HepG2 (cell line): ENCODE results near the gene CIAO3. TPM values are rescaled to one million over a fixed set of nuclear protein-coding genes. Genes with fewer than 3 reads are reported as not detected.

ENCODE experiments used
- ARNT2 ChIP-seq: sonication (generic); formaldehyde crosslinking; IDR thresholded peaks from 2 replicates; pipeline ENCODE4 v1.8.0; 2022; ENCODE audit warnings: mild to moderate bottlenecking, low read depth, missing genetic modification reagents, moderate library complexity
- CHD4 ChIP-seq: fragments of 200-600 bp; sonication (generic); IDR thresholded peaks from 2 replicates; pipeline ENCODE4 v1.7.0; 2017; ENCODE audit warnings: mild to moderate bottlenecking, low read length, borderline replicate concordance
- DBP ChIP-seq: sonication (generic); formaldehyde crosslinking; IDR thresholded peaks from 2 replicates; pipeline ENCODE4 v1.4.0; 2020; ENCODE audit warnings: missing genetic modification reagents; ENCODE audit errors: not compliant biosample characterization
- FOXO4 ChIP-seq: sonication (generic); formaldehyde crosslinking; conservative IDR thresholded peaks from 2 replicates; pipeline ENCODE4 v1.8.1; 2023; ENCODE audit warnings: missing genetic modification reagents
- GATAD2A ChIP-seq: IDR thresholded peaks from 2 replicates; pipeline ENCODE4 v1.6.1; 2016
- HNRNPUL1 ChIP-seq: fragments of 200-400 bp; formaldehyde crosslinking; IDR thresholded peaks from 2 replicates; pipeline ENCODE4 v1.6.1; 2017; ENCODE audit warnings: low read depth, mild to moderate bottlenecking, low read length, moderate library complexity
- LBX2 ChIP-seq: sonication (generic); formaldehyde crosslinking; IDR thresholded peaks from 2 replicates; pipeline ENCODE4 v1.5.0; 2020; ENCODE audit warnings: missing genetic modification reagents, mild to moderate bottlenecking, borderline replicate concordance
- MIER3 ChIP-seq: IDR thresholded peaks from 2 replicates; pipeline ENCODE4 v1.6.1; 2016; ENCODE audit warnings: missing compliant biosample characterization, borderline replicate concordance
- MLXIP ChIP-seq: sonication (generic); formaldehyde crosslinking; IDR thresholded peaks from 2 replicates; pipeline ENCODE4 v1.9.0; 2021; ENCODE audit warnings: missing genetic modification reagents, borderline replicate concordance
- NFYC ChIP-seq: IDR thresholded peaks from 2 replicates; pipeline ENCODE4 v1.6.1; 2016; ENCODE audit warnings: missing genetic modification reagents, missing compliant biosample characterization
- RBFOX2 ChIP-seq: fragments of 200-400 bp; formaldehyde crosslinking; IDR thresholded peaks from 2 replicates; pipeline ENCODE4 v1.6.1; 2017; ENCODE audit warnings: low read depth, mild to moderate bottlenecking, low read length
- SATB2 ChIP-seq: sonication (generic); formaldehyde crosslinking; IDR thresholded peaks from 2 replicates; pipeline ENCODE4 v1.5.0; 2020; ENCODE audit warnings: missing genetic modification reagents
- SETDB1 ChIP-seq: sonication (generic); formaldehyde crosslinking; IDR thresholded peaks from 2 replicates; pipeline ENCODE4 v1.5.1; 2020; ENCODE audit warnings: missing genetic modification reagents, mild to moderate bottlenecking, borderline replicate concordance
- SMC3 ChIP-seq: IDR thresholded peaks from 2 replicates; pipeline ENCODE4 v1.6.1; 2011; ENCODE audit warnings: low read length, improper control_type of control experiment
- ZNF326 ChIP-seq: sonication (generic); formaldehyde crosslinking; IDR thresholded peaks from 2 replicates; pipeline ENCODE4 v1.4.0; 2020; ENCODE audit warnings: missing genetic modification reagents, borderline replicate concordance
- ZNF331 ChIP-seq: sonication (generic); formaldehyde crosslinking; IDR thresholded peaks from 2 replicates; pipeline ENCODE4 v1.4.0; 2020; ENCODE audit warnings: missing genetic modification reagents
- ZNF549 ChIP-seq: sonication (generic); formaldehyde crosslinking; IDR thresholded peaks from 2 replicates; pipeline ENCODE4 v1.5.0; 2020; ENCODE audit warnings: missing genetic modification reagents
- ZNF709 ChIP-seq: sonication (generic); formaldehyde crosslinking; IDR thresholded peaks from 2 replicates; pipeline ENCODE4 v1.5.0; 2020; ENCODE audit warnings: mild to moderate bottlenecking, missing genetic modification reagents
- ZNF724P ChIP-seq: sonication (generic); formaldehyde crosslinking; IDR thresholded peaks from 2 replicates; pipeline ENCODE4 v1.8.0; 2022; ENCODE audit warnings: missing genetic modification reagents, borderline replicate concordance
- ZNF761 ChIP-seq: sonication (generic); formaldehyde crosslinking; conservative IDR thresholded peaks from 2 replicates; pipeline ENCODE4 v1.4.0; 2020; ENCODE audit warnings: mild to moderate bottlenecking, missing genetic modification reagents
- ZNF790 ChIP-seq: sonication (generic); formaldehyde crosslinking; IDR thresholded peaks from 2 replicates; pipeline ENCODE4 v1.8.0; 2022; ENCODE audit warnings: missing genetic modification reagents, mild to moderate bottlenecking, borderline replicate concordance
- ZNF850 ChIP-seq: sonication (generic); formaldehyde crosslinking; conservative IDR thresholded peaks from 2 replicates; pipeline ENCODE4 v1.9.0; 2021; ENCODE audit warnings: mild to moderate bottlenecking, missing genetic modification reagents
- polyA plus RNA-seq, 8 experiments: library from polyadenylated mRNA; depleted of rRNA in 3 of 8; stranded (reverse) in 7 of 8; unstranded in 1 of 8; fragments of >200 nt; fragmentation: Illumina TruSeq in 4 of 8; extraction: Trizol in 4 of 8; gene quantifications; 2 replicates each; pipeline versions ENCODE4 v1.2.1 to v1.2.3, GENCODE V29; 2011 to 2016; ENCODE audit warnings: low read depth in 4 of 8, missing spikeins in 1 of 8, mixed read lengths in 1 of 8; ENCODE audit not compliant: insufficient read depth in 1 of 8
- total RNA-seq, 5 experiments: library from RNA; depleted of rRNA; stranded (reverse); fragments of >200 nt; fragmentation: Illumina TruSeq; extraction: Trizol; gene quantifications; 2 replicates each; pipeline ENCODE4 v1.2.3, GENCODE V29; 2016; ENCODE audit warnings: low read depth in 1 of 5

The CIAO3 gene
- total and polyA plus RNA-seq, 2 of the 13 experiments (the other 11 are each of a cell fraction or from before 2014, with no cell fraction given): 21.7 to 25.0 TPM

GRCh38 chr16:711548-712320, 29.1 kb downstream of the CIAO3 start (continued):
- no peak for TF ChIP-seq ARNT2
- no peak for TF ChIP-seq HNRNPUL1
- TF ChIP-seq CHD4: no peak
- TF ChIP-seq ZNF709 (CRISPR knock-in tag): no peak
- no peak for TF ChIP-seq ZNF850 (CRISPR knock-in tag)
- TF ChIP-seq MIER3 (CRISPR knock-in tag): no peak
- TF ChIP-seq DBP (CRISPR knock-in tag): no peak
- peak; percentile 38; the same call in 1 of the 2 replicates for TF ChIP-seq SMC3
- no peak for TF ChIP-seq ZNF724P (CRISPR knock-in tag)
- no peak for TF ChIP-seq ZNF790 (CRISPR knock-in tag)
- no peak for TF ChIP-seq NFYC (CRISPR knock-in tag)
- TF ChIP-seq ZNF761 (CRISPR knock-in tag): no peak
- TF ChIP-seq RBFOX2: no peak
- no peak for TF ChIP-seq SATB2 (CRISPR knock-in tag)
- TF ChIP-seq MLXIP (CRISPR knock-in tag): no peak
- TF ChIP-seq ZNF331: peak; percentile 32; the same call in 1 of the 2 replicates
- no peak for TF ChIP-seq LBX2 (CRISPR knock-in tag)
- TF ChIP-seq ZNF549 (CRISPR knock-in tag): no peak
- no peak for TF ChIP-seq SETDB1
- TF ChIP-seq GATAD2A (CRISPR knock-in tag): peak; percentile 14; the same call in 1 of the 2 replicates
- no peak for TF ChIP-seq ZNF326 (CRISPR knock-in tag)
- no peak for TF ChIP-seq FOXO4
